Measurements from ENCODE around the gene KRT7.

- TF ChIP-seq TAF1 (IDR thresholded peaks at IDR 0.05; ENCODE audit: control insufficient read depth, extremely low read depth, insufficient read depth, low read length, severe bottlenecking) (no peak), SMARCC2 (IDR thresholded peaks at IDR 0.05; ENCODE audit: low read depth) (no peak), HSF4 (CRISPR knock-in tag; IDR thresholded peaks at IDR 0.05; ENCODE audit: borderline replicate concordance) (no peak), IFI16 (CRISPR knock-in tag; IDR thresholded peaks at IDR 0.05) (no peak), CTCF (IDR thresholded peaks at IDR 0.05 in 2 of 3, conservative IDR thresholded peaks at IDR 0.05 in 1 of 3; ENCODE audit: insufficient read depth in 2 of 3, low read depth in 1 of 3, low read length in 3 of 3) (no peak)
Observed at GRCh38 chr12:52201451-52201839, 31.6 kb upstream of the KRT7 start.

Measured in K562 (cell line).